SK-N-SH (cell line): ENCODE results near the gene SHB. TPM values are rescaled to one million over a fixed set of nuclear protein-coding genes. Genes with fewer than 3 reads are reported as not detected.

ENCODE experiments used
- CTCF ChIA-PET: fragments of 300-600, 350-600 bp; formaldehyde crosslinking; extraction: SDS; loops from one replicate; lab custom pipeline; 2021; lab: Yijun Ruan, JAX
- POLR2A ChIA-PET: fragments of 350-600 bp; sonication (Branson Sonifier 250); formaldehyde crosslinking; extraction: SDS; loops from one replicate; lab custom pipeline; 2020; ENCODE audit warnings: antibody characterized with exemption, inconsistent platforms; lab: Yijun Ruan, JAX
- DNase-seq: peaks from one replicate; pipeline ENCODE4 v3.0.0; 2012
- H2AFZ ChIP-seq: fragments of 200-600 bp; sonication (generic); 2 replicates; pipeline ENCODE4 v1.8.1; 2016; ENCODE audit warnings: antibody characterized with exemption, mild to moderate bottlenecking, low read depth
- H3F3A ChIP-seq: fragments of 200-600 bp; sonication (generic); replicated peaks from 2 replicates; pipeline ENCODE3; 2016; ENCODE audit warnings: antibody characterized with exemption, mild to moderate bottlenecking; ENCODE audit not compliant: insufficient read depth
- H3K27ac ChIP-seq, 2 experiments: fragments of 200-500 bp in 1 of 2; fragments of 200-600 bp in 1 of 2; sonication (Bioruptor generic) in 1 of 2; sonication (generic), shearing (Covaris generic) in 1 of 2; 2 replicates each; pipeline versions ENCODE4 v1.5.1 to v1.6.1; 2014 to 2016; ENCODE audit warnings: low read depth in 2 of 2, inconsistent platforms in 1 of 2, low read length in 1 of 2, mild to moderate bottlenecking in 1 of 2, mixed read lengths in 1 of 2
- H3K27me3 ChIP-seq: fragments of 200-600 bp; sonication (generic), shearing (Covaris generic); 2 replicates; pipeline ENCODE4 v1.6.1; 2016; ENCODE audit warnings: mixed run types; ENCODE audit not compliant: insufficient read depth
- H3K36me3 ChIP-seq, 2 experiments: fragments of 200-500 bp in 1 of 2; fragments of 200-600 bp in 1 of 2; sonication (Bioruptor generic) in 1 of 2; sonication (generic) in 1 of 2; replicated peaks in 1 of 2; 2 replicates each; pipeline versions ENCODE3 to v1.5.1; 2014 to 2016; ENCODE audit warnings: low read length in 1 of 2, mild to moderate bottlenecking in 1 of 2; ENCODE audit not compliant: insufficient read depth in 2 of 2, control insufficient read depth in 1 of 2
- H3K4me1 ChIP-seq, 2 experiments: fragments of 200-500 bp in 1 of 2; fragments of 200-600 bp in 1 of 2; sonication (Bioruptor generic) in 1 of 2; sonication (generic), shearing (Covaris generic) in 1 of 2; 2 replicates each; pipeline versions ENCODE4 v1.5.1 to v1.6.1; 2014 to 2016; ENCODE audit warnings: low read depth in 1 of 2, low read length in 1 of 2, mixed run types in 1 of 2; ENCODE audit not compliant: insufficient read depth in 2 of 2, control insufficient read depth in 1 of 2
- H3K4me2 ChIP-seq: fragments of 200-600 bp; sonication (generic), shearing (Covaris generic); 2 replicates; pipeline ENCODE4 v1.6.1; 2017; ENCODE audit warnings: mixed run types
- H3K4me3 ChIP-seq, 2 experiments: fragments of 200-500 bp in 1 of 2; fragments of 200-600 bp in 1 of 2; sonication (Bioruptor generic) in 1 of 2; sonication (generic), shearing (Covaris generic) in 1 of 2; 2 replicates each; pipeline versions ENCODE4 v1.5.1 to v1.8.1; 2014 to 2016; ENCODE audit warnings: low read depth in 2 of 2, inconsistent platforms in 1 of 2, low read length in 1 of 2, mild to moderate bottlenecking in 1 of 2, mixed read lengths in 1 of 2, moderate library complexity in 1 of 2
- H3K79me2 ChIP-seq: fragments of 200-600 bp; sonication (generic); 2 replicates; pipeline ENCODE4 v1.8.1; 2017; ENCODE audit warnings: mild to moderate bottlenecking; ENCODE audit not compliant: insufficient read depth
- H3K9ac ChIP-seq: fragments of 200-600 bp; sonication (generic); 2 replicates; pipeline ENCODE4 v1.6.1; 2017; ENCODE audit warnings: mixed run types
- H3K9me2 ChIP-seq: fragments of 200-600 bp; sonication (generic); 2 replicates; pipeline ENCODE4 v1.6.1; 2017; ENCODE audit warnings: mixed run types
- H3K9me3 ChIP-seq: fragments of 200-600 bp; sonication (generic); 2 replicates; pipeline ENCODE4 v1.6.1; 2017; ENCODE audit warnings: mixed run types, mild to moderate bottlenecking, moderate library complexity
- H4K20me1 ChIP-seq: fragments of 200-600 bp; sonication (generic); 2 replicates; pipeline ENCODE4 v1.6.1; 2017; ENCODE audit warnings: mild to moderate bottlenecking, mixed run types; ENCODE audit not compliant: insufficient read depth
- CHD2 ChIP-seq: fragments of 150-350 bp; IDR thresholded peaks from 2 replicates; pipeline ENCODE4 v1.6.1; 2018; ENCODE audit warnings: low read length; ENCODE audit not compliant: partially characterized antibody
- ELF1 ChIP-seq: IDR thresholded peaks from 2 replicates; pipeline ENCODE4 v1.4.0; 2012
- EZH2phosphoT487 ChIP-seq: fragments of 200-600 bp; sonication (generic); IDR thresholded peaks from 2 replicates; pipeline ENCODE4 v1.6.1; 2017; ENCODE audit warnings: low read depth, mixed run types, mild to moderate bottlenecking, antibody characterized with exemption, moderate library complexity, borderline replicate concordance
- FOSL2 ChIP-seq: IDR thresholded peaks from 2 replicates; pipeline ENCODE4 v1.4.0; 2012; ENCODE audit warnings: low read depth, mild to moderate bottlenecking, moderate library complexity, borderline replicate concordance
- FOXM1 ChIP-seq: IDR thresholded peaks from 2 replicates; pipeline ENCODE4 v1.4.0; 2012; ENCODE audit warnings: low read depth, mild to moderate bottlenecking
- GABPA ChIP-seq: IDR thresholded peaks from 2 replicates; pipeline ENCODE4 v1.4.0; 2012; ENCODE audit warnings: low read depth, mild to moderate bottlenecking
- MEF2A ChIP-seq: IDR thresholded peaks from 2 replicates; pipeline ENCODE4 v1.4.0; 2012; ENCODE audit warnings: low read depth, borderline replicate concordance
- NRF1 ChIP-seq: IDR thresholded peaks from 2 replicates; pipeline ENCODE4 v1.6.1; 2012; ENCODE audit warnings: low read depth, mild to moderate bottlenecking, low read length
- POLR2AphosphoS5 ChIP-seq: IDR thresholded peaks from 2 replicates; pipeline ENCODE4 v1.6.1; 2012; ENCODE audit warnings: low read depth, low read length
- RAD21 ChIP-seq: IDR thresholded peaks from 2 replicates; pipeline ENCODE4 v1.6.1; 2012; ENCODE audit warnings: mild to moderate bottlenecking, low read length
- RFX5 ChIP-seq: IDR thresholded peaks from 2 replicates; pipeline ENCODE4 v1.6.1; 2012; ENCODE audit warnings: mild to moderate bottlenecking, improper control_type of control experiment, low read length
- SMC3 ChIP-seq: IDR thresholded peaks from 2 replicates; pipeline ENCODE4 v1.6.1; 2012; ENCODE audit warnings: low read depth, low read length, improper control_type of control experiment
- TAF1 ChIP-seq: IDR thresholded peaks from 2 replicates; pipeline ENCODE4 v1.6.1; 2012; ENCODE audit warnings: low read depth, mild to moderate bottlenecking, low read length, moderate library complexity, borderline replicate concordance
- TCF12 ChIP-seq: IDR thresholded peaks from 2 replicates; pipeline ENCODE4 v1.4.0; 2012
- YY1 ChIP-seq: IDR thresholded peaks from 2 replicates; pipeline ENCODE4 v1.4.0; 2012; ENCODE audit warnings: low read depth, mild to moderate bottlenecking
- WGBS: methylation state at CpG from one replicate; pipeline ENCODE4 v1.1.6; 2017; ENCODE audit warnings: low lambda C conversion rate; 5-methylcytosine and 5-hydroxymethylcytosine counted together
- polyA plus RNA-seq, 3 experiments: library from polyadenylated mRNA; depleted of rRNA; stranded (reverse); fragments of >200 nt; gene quantifications; 2 replicates each; pipeline ENCODE4 v1.2.3, GENCODE V29; 2012
- TF ChIP-seq, protein P1 (sequence below): IDR thresholded peaks from 2 replicates; pipeline ENCODE4 v1.4.0; 2012; ENCODE audit warnings: low read depth, borderline replicate concordance
- TF ChIP-seq, protein P2 (sequence below): fragments of 200-600 bp; sonication (generic); IDR thresholded peaks from 2 replicates; pipeline ENCODE4 v1.6.1; 2017; ENCODE audit warnings: antibody characterized with exemption, mild to moderate bottlenecking, moderate library complexity
- TF ChIP-seq, protein P3 (sequence below): IDR thresholded peaks from 2 replicates; pipeline ENCODE4 v1.6.1; 2012; ENCODE audit warnings: mild to moderate bottlenecking, low read depth, low read length, moderate library complexity

SHB gene
- polyA plus RNA-seq, 1 of the 3 experiments (the other 2 are of a cell fraction): 26.0 TPM

DNA sequence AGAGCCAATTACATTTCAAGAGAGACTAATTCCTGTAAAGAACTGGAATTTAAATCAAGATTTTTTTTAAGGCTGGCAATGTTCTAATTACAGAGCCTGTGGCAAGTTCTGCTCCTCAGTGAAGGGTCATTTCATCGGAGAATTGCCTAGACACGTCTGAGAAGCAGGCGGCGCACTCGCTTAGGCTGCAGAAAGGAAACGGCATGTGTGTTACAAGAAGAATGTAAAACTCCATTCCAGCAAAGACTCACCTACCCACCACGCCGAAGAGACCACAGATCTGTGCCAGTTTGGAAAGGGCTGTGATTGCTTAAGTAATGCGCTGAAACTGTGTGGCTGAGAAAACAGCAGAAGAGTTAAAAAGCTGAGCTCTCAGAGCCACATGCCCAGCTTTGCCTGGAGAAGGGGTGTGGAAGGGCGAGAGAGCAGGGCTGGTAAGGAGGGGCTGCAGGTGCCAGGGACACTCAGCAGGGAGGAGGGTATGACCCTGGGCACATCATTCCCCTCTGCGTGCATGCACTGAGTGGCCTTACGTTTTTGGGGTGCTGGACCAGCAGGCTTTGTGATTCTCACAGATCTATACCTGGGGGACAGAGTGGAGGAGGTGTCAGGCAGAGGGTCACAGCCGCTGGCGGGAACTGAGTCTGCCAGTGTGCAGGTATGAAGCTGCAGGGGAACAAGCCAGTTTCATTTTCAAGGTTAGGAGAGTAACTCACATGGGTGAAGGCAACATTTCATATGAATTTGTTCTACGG lies 147.3 kb downstream of the SHB start:
- no peak overlapping the region for H3K9ac ChIP-seq
- peak overlapping the region in 1 of 2 experiments; percentile 48; a peak in 1 of 4 replicates for H3K27ac ChIP-seq
- H2AFZ ChIP-seq: no peak overlapping the region
- peaks cover 50% of the 10 kb centered on the region; the same call in 1 of the 2 replicates for H3K79me2 ChIP-seq
- ChIA-PET CTCF (interaction anchor here (1.0 to 2.1 kb wide), 8 partner anchors 8 to 511 kb away, joined by 3 to 15 read pairs (median 5); partner anchors contain the start of gene SLC25A51), POLR2A (no interaction called here)
- TF ChIP-seq GABPA (no peak), MEF2A (no peak), RAD21 (no peak), POLR2AphosphoS5 (no peak), CHD2 (no peak), TAF1 (no peak), FOSL2 (no peak), YY1 (no peak), TCF12 (no peak)
- TF ChIP-seq, protein P1, sequence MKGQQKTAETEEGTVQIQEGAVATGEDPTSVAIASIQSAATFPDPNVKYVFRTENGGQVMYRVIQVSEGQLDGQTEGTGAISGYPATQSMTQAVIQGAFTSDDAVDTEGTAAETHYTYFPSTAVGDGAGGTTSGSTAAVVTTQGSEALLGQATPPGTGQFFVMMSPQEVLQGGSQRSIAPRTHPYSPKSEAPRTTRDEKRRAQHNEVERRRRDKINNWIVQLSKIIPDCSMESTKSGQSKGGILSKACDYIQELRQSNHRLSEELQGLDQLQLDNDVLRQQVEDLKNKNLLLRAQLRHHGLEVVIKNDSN: no peak
- TF ChIP-seq, protein P2, sequence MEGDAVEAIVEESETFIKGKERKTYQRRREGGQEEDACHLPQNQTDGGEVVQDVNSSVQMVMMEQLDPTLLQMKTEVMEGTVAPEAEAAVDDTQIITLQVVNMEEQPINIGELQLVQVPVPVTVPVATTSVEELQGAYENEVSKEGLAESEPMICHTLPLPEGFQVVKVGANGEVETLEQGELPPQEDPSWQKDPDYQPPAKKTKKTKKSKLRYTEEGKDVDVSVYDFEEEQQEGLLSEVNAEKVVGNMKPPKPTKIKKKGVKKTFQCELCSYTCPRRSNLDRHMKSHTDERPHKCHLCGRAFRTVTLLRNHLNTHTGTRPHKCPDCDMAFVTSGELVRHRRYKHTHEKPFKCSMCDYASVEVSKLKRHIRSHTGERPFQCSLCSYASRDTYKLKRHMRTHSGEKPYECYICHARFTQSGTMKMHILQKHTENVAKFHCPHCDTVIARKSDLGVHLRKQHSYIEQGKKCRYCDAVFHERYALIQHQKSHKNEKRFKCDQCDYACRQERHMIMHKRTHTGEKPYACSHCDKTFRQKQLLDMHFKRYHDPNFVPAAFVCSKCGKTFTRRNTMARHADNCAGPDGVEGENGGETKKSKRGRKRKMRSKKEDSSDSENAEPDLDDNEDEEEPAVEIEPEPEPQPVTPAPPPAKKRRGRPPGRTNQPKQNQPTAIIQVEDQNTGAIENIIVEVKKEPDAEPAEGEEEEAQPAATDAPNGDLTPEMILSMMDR: no peak
- peaks cover 3% of the 10 kb centered on the region; the same call in 1 of the 2 replicates for H4K20me1 ChIP-seq
- no peaks in the 10 kb centered on the region for H3K9me3 ChIP-seq
- no peak overlapping the region for H3K4me3 ChIP-seq
- WGBS: 94% methylated on average over 15 of the region's 15 CpGs
- H3K4me1 ChIP-seq: peaks cover 12 to 53% of the 10 kb centered on the region in 2 experiments; a peak in 3 of 4 replicates
- no peak overlapping the region for H3K4me2 ChIP-seq
- no peaks in the 10 kb centered on the region for H3K9me2 ChIP-seq
- H3K27me3 ChIP-seq: no peaks in the 10 kb centered on the region
- peaks cover 14 to 43% of the 10 kb centered on the region in 2 experiments for H3K36me3 ChIP-seq
- peaks cover 8% of the 10 kb centered on the region for H3F3A ChIP-seq
- DNase-seq: no peak

GRCh38 chr9:37921168-37921510 lies 147.9 kb downstream of the SHB start:
- Histone ChIP-seq H3K4me1 (peaks cover 6 to 47% of the 10 kb centered on the region in 2 experiments; a peak in 3 of 4 replicates), H3K79me2 (peaks cover 45% of the 10 kb centered on the region; the same call in 1 of the 2 replicates), H3F3A (peaks cover 8% of the 10 kb centered on the region), H3K4me2 (no peak overlapping the region), H3K4me3 (no peak overlapping the region), H4K20me1 (peaks cover 2% of the 10 kb centered on the region; the same call in 1 of the 2 replicates), H3K27ac (no peak overlapping the region), H3K9ac (no peak overlapping the region), H3K27me3 (no peaks in the 10 kb centered on the region), H3K36me3 (peaks cover 14 to 47% of the 10 kb centered on the region in 2 experiments), H2AFZ (no peak overlapping the region), H3K9me2 (no peaks in the 10 kb centered on the region), H3K9me3 (no peaks in the 10 kb centered on the region)
- TF ChIP-seq EZH2phosphoT487: no peak
- TF ChIP-seq NRF1: no peak
- no peak for TF ChIP-seq FOSL2
- TF ChIP-seq ELF1: no peak
- no peak for TF ChIP-seq FOXM1
- TF ChIP-seq, protein P3, sequence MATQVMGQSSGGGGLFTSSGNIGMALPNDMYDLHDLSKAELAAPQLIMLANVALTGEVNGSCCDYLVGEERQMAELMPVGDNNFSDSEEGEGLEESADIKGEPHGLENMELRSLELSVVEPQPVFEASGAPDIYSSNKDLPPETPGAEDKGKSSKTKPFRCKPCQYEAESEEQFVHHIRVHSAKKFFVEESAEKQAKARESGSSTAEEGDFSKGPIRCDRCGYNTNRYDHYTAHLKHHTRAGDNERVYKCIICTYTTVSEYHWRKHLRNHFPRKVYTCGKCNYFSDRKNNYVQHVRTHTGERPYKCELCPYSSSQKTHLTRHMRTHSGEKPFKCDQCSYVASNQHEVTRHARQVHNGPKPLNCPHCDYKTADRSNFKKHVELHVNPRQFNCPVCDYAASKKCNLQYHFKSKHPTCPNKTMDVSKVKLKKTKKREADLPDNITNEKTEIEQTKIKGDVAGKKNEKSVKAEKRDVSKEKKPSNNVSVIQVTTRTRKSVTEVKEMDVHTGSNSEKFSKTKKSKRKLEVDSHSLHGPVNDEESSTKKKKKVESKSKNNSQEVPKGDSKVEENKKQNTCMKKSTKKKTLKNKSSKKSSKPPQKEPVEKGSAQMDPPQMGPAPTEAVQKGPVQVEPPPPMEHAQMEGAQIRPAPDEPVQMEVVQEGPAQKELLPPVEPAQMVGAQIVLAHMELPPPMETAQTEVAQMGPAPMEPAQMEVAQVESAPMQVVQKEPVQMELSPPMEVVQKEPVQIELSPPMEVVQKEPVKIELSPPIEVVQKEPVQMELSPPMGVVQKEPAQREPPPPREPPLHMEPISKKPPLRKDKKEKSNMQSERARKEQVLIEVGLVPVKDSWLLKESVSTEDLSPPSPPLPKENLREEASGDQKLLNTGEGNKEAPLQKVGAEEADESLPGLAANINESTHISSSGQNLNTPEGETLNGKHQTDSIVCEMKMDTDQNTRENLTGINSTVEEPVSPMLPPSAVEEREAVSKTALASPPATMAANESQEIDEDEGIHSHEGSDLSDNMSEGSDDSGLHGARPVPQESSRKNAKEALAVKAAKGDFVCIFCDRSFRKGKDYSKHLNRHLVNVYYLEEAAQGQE: no peak
- no peak for TF ChIP-seq SMC3
- TF ChIP-seq RFX5: no peak
- POLR2A ChIA-PET: no interaction called here
- CTCF ChIA-PET: interaction anchor here (1.0 to 2.1 kb wide), 7 partner anchors 7 to 511 kb away, joined by 3 to 15 read pairs (median 5); partner anchors contain the start of gene SLC25A51
- DNase-seq: no peak
- 92% methylated on average over 7 of the region's 7 CpGs for WGBS
